NCI-H2171 treated with DMSO at 0.1 percent for 48 hours (cell line): ENCODE measurements around the gene BCDIN3D.
"Not testable (repeated sequence)": the region's sequence is repeated elsewhere in the genome, so short reads cannot be mapped to it uniquely, and the experiment has no call there.

Experiments used
- DNase-seq: peaks from one replicate; lab custom pipeline; 2025; lab: John Stamatoyannopoulos, UW

Gene BCDIN3D

GRCh38 chr12:49855890-49856289 lies 13.0 kb upstream of the BCDIN3D start:
- DNase-seq: not testable (repeated sequence)

- no peak for DNase-seq
Observed at GRCh38 chr12:49854976-49855375, 12.1 kb upstream of the BCDIN3D start.

- DNase-seq: no peak
Observed at GRCh38 chr12:49853671-49854070, 10.8 kb upstream of the BCDIN3D start.

- DNase-seq: no peak
Observed at GRCh38 chr12:49847161-49847560, 4.3 kb upstream of the BCDIN3D start.

GRCh38 chr12:49846032-49846431 lies 3.1 kb upstream of the BCDIN3D start:
- no peak for DNase-seq

GRCh38 chr12:49843876-49844437 lies 1.1 kb upstream of the BCDIN3D start:
- DNase-seq: no peak

- DNase-seq: no peak
Observed at GRCh38 chr12:49843411-49843810, 505 bp upstream of the BCDIN3D start.

GRCh38 chr12:49838973-49839633 lies 3.8 kb downstream of the BCDIN3D start:
- peak; percentile 58 for DNase-seq

- no peak for DNase-seq
Observed at GRCh38 chr12:49832836-49833421, 10.0 kb downstream of the BCDIN3D start.

GRCh38 chr12:49831717-49832116 lies 11.2 kb downstream of the BCDIN3D start:
- no peak for DNase-seq

- DNase-seq: peak; percentile 95
Observed at GRCh38 chr12:49828133-49829091, 14.5 kb downstream of the BCDIN3D start, which contains the start of gene NCKAP5L. Gene NCKAP5L, minus strand, starts transcription at chr12:49828413. Its CDS starts 24,369 bp downstream, at chr12:49804044.

- peak; percentile 75 for DNase-seq
Observed at GRCh38 chr12:49827401-49828099, 15.4 kb downstream of the BCDIN3D start.

GRCh38 chr12:49827051-49827400 lies 15.9 kb downstream of the BCDIN3D start:
- no peak for DNase-seq

GRCh38 chr12:49825971-49826421 lies 16.9 kb downstream of the BCDIN3D start:
- DNase-seq: no peak

- DNase-seq: no peak
Observed at GRCh38 chr12:49825360-49825970, 17.4 kb downstream of the BCDIN3D start.

GRCh38 chr12:49824895-49825294 lies 18.0 kb downstream of the BCDIN3D start:
- no peak for DNase-seq

GRCh38 chr12:49824416-49824815 lies 18.5 kb downstream of the BCDIN3D start:
- no peak for DNase-seq

GRCh38 chr12:49823951-49824350 lies 19.0 kb downstream of the BCDIN3D start:
- DNase-seq: no peak

- no peak for DNase-seq
Observed at GRCh38 chr12:49823350-49823749, 19.6 kb downstream of the BCDIN3D start.

GRCh38 chr12:49821373-49822287 lies 21.3 kb downstream of the BCDIN3D start:
- DNase-seq: no peak
